Activated CD8-positive, alpha-beta memory T cell treated with anti-CD3 and anti-CD28 coated beads, Interleukin-2, amount 50 U/mL, for 4 hours (primary cell): Measurements from ENCODE around the gene HDAC9.
"Not testable (repeated sequence)": the region's sequence is repeated elsewhere in the genome, so short reads cannot be mapped to it uniquely, and the experiment has no call there.

Experiments
- DNase-seq: peaks from one replicate; pipeline ENCODE4 v3.0.0-alpha.2; 2020

The HDAC9 gene

GRCh38 chr7:18990700-18991099 lies 495.2 kb downstream of the HDAC9 start:
- DNase-seq: not testable (repeated sequence)

GRCh38 chr7:18993933-18994668 lies 498.6 kb downstream of the HDAC9 start:
- DNase-seq: no peak

- no peak for DNase-seq
Measured at GRCh38 chr7:18995270-18995671, 499.7 kb downstream of the HDAC9 start.

DNA sequence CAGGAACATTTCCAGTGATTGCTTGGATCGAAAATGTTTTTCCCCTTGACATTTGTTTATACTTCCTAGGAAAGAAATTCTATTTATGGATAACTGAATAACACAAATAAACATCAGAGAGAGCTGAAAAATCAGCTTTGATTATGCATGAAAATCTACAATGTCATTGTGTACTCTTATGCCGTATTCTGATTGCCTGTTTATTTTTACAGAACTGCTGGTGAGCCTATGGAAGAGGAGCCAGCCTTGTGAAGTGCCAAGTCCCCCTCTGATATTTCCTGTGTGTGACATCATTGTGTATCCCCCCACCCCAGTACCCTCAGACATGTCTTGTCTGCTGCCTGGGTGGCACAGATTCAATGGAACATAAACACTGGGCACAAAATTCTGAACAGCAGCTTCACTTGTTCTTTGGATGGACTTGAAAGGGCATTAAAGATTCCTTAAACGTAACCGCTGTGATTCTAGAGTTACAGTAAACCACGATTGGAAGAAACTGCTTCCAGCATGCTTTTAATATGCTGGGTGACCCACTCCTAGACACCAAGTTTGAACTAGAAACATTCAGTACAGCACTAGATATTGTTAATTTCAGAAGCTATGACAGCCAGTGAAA lies 500.4 kb downstream of the HDAC9 start:
- DNase-seq: no peak

- no peak for DNase-seq
Measured at GRCh38 chr7:18996583-18996982, 501.0 kb downstream of the HDAC9 start.

DNA sequence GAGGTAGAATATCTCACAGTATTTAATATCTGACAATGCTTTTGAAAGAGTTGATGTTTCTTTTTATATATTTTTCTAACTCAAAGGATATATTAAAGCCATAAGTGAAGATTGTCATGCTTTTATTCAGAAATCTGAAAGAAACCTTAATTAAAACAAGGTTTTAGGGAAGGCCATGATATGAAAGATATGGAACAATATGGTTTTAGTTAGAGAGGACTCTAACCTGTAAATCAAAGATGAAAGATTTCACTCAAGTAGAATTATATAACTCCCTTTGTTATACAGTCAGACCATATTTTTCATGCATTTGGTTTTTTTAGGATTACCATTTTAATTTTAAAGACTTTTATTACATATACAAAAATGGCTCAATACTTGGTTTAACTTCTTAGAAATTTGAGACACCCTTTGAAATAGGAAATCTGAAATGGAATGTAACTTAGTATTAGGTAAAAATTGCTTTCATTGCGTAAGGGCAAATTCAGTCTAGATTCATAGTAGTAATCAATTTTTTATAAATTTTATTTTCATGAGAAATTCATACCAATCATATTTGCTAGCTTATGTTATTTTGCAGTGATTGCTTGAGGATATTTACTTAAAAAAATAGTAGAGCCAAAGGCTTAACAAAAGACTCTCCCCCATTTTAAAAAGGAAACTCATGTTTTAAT lies 502.1 kb downstream of the HDAC9 start:
- no peak for DNase-seq

DNA sequence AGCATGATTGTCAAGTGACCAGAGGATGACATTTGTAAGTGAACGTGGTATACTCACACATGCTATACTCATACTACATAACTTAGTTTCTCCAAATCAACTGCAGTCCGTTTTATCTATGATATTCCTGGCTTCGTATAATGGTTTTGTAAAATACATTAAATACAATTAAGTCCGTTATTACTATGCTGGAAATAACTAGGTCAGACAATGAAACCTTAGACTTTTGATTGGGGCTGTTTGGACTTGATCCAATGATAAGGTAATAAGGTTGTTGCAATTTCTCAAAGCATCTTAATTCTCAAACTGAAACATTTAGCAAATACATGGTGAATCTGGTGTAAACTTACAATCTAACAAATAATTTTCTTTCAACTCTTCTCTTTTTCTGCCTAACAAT lies 504.9 kb downstream of the HDAC9 start:
- DNase-seq: no peak

- DNase-seq: no peak
Measured at GRCh38 chr7:19001854-19002253, 506.3 kb downstream of the HDAC9 start.

DNA sequence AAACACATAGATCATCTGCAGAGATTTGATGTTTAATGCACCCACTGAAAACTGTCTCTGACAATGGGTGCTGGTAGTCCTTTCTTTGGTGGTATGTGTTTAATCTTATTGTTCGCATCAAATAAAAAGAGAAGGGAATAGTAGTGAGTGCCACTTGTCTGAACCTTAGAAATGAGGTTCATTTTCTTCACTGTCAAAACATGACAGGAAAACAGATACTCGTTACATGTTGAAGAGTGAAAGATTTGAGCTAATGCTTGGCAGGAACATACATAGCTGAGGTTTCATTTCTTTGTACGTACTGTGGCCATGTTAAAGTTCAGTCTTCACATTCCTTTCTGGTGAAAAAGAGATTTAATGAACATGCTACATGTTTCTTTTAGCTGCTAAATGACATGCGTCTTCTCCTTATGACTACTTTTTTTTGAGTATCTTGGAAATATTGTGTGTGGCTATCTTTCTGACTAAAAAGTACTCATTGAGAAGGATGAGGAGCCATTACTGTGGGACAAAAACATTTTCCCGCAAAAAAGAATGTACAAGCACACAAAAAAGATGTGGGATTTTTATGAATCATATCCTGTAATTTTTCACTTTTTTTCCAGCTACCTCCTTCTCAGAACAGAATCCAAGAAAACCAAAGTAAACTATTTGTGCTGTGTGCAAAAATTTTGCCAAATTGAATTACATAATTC lies 513.8 kb downstream of the HDAC9 start:
- DNase-seq: no peak

- no peak for DNase-seq
Measured at GRCh38 chr7:19009936-19010280, 514.4 kb downstream of the HDAC9 start.

- no peak for DNase-seq
Measured at GRCh38 chr7:19011212-19011611, 515.7 kb downstream of the HDAC9 start.

- no peak for DNase-seq
Measured at GRCh38 chr7:19015098-19015497, 519.5 kb downstream of the HDAC9 start.

DNA sequence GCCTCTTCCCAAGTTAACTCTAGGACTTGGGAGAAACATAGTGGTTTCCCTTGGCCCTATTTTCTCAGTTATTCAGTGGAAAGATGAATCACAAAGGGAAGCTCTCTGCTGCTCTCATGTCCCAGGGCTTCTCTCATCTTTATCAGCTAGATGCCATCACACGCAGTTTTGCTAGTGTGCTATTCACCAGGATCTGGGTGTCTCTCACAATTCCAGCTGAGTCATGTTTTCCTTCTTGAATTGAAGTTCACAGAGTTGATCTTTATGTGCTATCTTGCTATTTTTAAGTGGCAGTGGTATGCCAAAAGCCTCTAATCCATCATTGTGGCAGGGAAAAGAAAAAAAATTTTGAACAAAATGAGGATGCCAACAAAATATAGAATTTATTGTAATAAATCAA lies 520.6 kb downstream of the HDAC9 start:
- DNase-seq: no peak

- no peak for DNase-seq
Measured at GRCh38 chr7:19017374-19017773, 521.8 kb downstream of the HDAC9 start.

DNA sequence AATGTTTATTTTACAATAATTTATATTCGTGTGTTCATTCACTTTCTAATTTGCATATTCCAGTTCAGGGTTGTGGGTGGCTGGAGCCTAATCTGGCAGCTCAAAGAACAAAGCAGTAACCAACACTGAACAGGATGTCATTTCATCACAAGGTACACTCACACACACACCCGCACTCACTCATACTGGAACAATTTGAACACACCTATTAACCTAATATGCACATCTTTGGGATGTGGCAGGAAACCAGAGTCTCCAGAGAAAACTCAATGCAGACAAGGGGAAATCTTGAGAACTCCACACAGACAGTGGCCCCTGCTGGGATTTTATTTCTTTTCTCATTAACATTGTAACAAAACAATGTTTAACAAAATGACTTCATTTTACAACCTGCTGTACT lies 524.5 kb downstream of the HDAC9 start:
- no peak for DNase-seq

GRCh38 chr7:19020711-19021110 lies 525.2 kb downstream of the HDAC9 start:
- no peak for DNase-seq

DNA sequence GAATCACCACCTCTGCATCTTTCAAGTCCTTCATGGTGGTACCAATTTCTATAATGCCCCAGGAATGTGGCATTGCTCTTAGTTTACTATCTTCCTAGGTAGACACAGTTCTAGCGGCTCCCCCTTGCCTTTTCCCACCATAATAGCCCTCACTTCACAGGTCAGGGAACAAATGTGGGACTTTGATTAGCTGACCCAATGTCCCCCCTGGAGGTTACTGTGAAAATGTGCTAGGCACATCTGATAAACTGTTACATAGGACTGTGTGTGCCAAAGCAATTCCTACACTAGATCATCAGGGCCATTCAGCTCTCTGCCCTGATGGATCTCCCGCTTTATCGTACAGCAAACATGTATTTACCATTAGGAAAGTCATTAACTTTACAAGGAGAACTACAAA lies 527.9 kb downstream of the HDAC9 start:
- no peak for DNase-seq

GRCh38 chr7:19024261-19024660 lies 528.7 kb downstream of the HDAC9 start:
- no peak for DNase-seq

DNA sequence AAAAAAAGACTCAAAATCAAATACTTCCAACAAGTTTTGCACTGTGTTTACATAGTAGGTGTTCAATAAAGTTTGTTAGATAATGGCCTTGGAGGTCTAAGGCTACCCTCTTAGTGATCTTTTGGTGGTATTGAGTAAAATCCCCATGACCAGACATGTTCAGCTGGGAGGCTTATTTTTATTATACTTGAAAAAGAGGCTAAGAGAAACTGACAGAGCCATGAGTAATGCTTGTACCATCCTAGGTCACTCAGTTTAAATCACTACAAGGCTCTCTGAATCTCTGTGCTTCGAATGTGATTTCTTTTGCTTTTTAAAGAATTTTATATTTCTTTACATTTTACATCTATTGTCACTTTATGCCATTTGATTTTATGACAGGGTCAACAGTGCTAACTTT lies 531.3 kb downstream of the HDAC9 start:
- no peak for DNase-seq

GRCh38 chr7:19030281-19030680 lies 534.7 kb downstream of the HDAC9 start:
- DNase-seq: no peak

- not testable (repeated sequence) for DNase-seq
Measured at GRCh38 chr7:19032942-19033341, 537.4 kb downstream of the HDAC9 start.

GRCh38 chr7:19051767-19052375 lies 556.3 kb downstream of the HDAC9 start:
- DNase-seq: peak; percentile 16
